Endothelial cell of umbilical vein (primary cell): Measurements from ENCODE around the gene LIN54. TPM values are rescaled to one million over a fixed set of nuclear protein-coding genes. Genes with fewer than 3 reads are reported as not detected.

Experiments used
- BruUV-seq: library from RNA; stranded (reverse); fragments of 400-500 nt; replicated peaks from 2 replicates; lab custom pipeline; 2021; lab: Mats Ljungman, UMichigan
- CTCF ChIA-PET: fragments of 300-600, 350-600 bp; sonication (Branson Sonifier 250); formaldehyde crosslinking; loops from one replicate; lab custom pipeline; 2021; ENCODE audit warnings: antibody characterized with exemption, inconsistent platforms; lab: Charles Lee
- POLR2A ChIA-PET: fragments of 300-600, 350-600 bp; sonication (Branson Sonifier 250); formaldehyde crosslinking; loops from one replicate; lab custom pipeline; 2021; ENCODE audit warnings: antibody characterized with exemption, inconsistent platforms; lab: Charles Lee
- DNase-seq: peaks from one replicate; pipeline ENCODE4 v3.0.0-alpha.2; 2011; ENCODE audit warnings: low read depth, low spot score
- FAIRE-seq: peaks from 2 replicates; lab custom pipeline; 2011; peaks lifted over from hg19 to GRCh38; lab: Jason Lieb, UNC
- H2AFZ ChIP-seq: 2 replicates; pipeline ENCODE4 v1.6.0; 2012; ENCODE audit warnings: low read depth, low read length, control low read depth, inconsistent platforms
- H3K27ac ChIP-seq: 2 replicates; pipeline ENCODE4 v1.5.1; 2011; ENCODE audit warnings: low read depth, mild to moderate bottlenecking, control low read depth, low read length, moderate library complexity; ENCODE audit not compliant: insufficient read depth
- H3K27me3 ChIP-seq, 2 experiments: 2 replicates each; pipeline versions ENCODE4 v1.6.0 to v1.6.1; 2011; ENCODE audit warnings: low read length in 2 of 2, mixed read lengths in 1 of 2; ENCODE audit not compliant: control insufficient read depth in 2 of 2, insufficient read depth in 2 of 2
- H3K36me3 ChIP-seq, 2 experiments: 2 replicates in 1 of 2; 3 replicates in 1 of 2; pipeline ENCODE4 v1.5.1; 2011; ENCODE audit warnings: low read length in 2 of 2, mild to moderate bottlenecking in 1 of 2, moderate library complexity in 1 of 2; ENCODE audit not compliant: control insufficient read depth in 2 of 2, insufficient read depth in 2 of 2; ENCODE audit errors: extremely low read depth in 1 of 2
- H3K4me1 ChIP-seq: 3 replicates; pipeline ENCODE4 v1.5.1; 2011; ENCODE audit warnings: mild to moderate bottlenecking, low read length; ENCODE audit not compliant: control insufficient read depth, insufficient read depth; ENCODE audit errors: extremely low read depth
- H3K4me2 ChIP-seq: 2 replicates; pipeline ENCODE4 v1.6.1; 2011; ENCODE audit warnings: low read length, control low read depth, mixed read lengths; ENCODE audit not compliant: insufficient read depth
- H3K4me3 ChIP-seq, 3 experiments: fragments of 200-600 bp in 1 of 3; sonication (generic), shearing (Covaris generic) in 1 of 3; replicated peaks in 1 of 3; 2 replicates each; pipeline ENCODE4 v1.5.1; 2011 to 2016; ENCODE audit warnings: control low read depth in 3 of 3, low read length in 3 of 3, mild to moderate bottlenecking in 2 of 3, inconsistent platforms in 1 of 3, low read depth in 1 of 3, moderate library complexity in 1 of 3; ENCODE audit not compliant: insufficient read depth in 1 of 3
- H3K79me2 ChIP-seq: 2 replicates; pipeline ENCODE4 v1.6.0; 2012; ENCODE audit warnings: low read length, inconsistent platforms; ENCODE audit not compliant: control insufficient read depth, insufficient read depth
- H3K9ac ChIP-seq: replicated peaks from 2 replicates; pipeline ENCODE3; 2011; ENCODE audit warnings: low read length, control low read depth; ENCODE audit not compliant: insufficient read depth; ENCODE audit errors: extremely low read depth
- H3K9me1 ChIP-seq: replicated peaks from 3 replicates; pipeline ENCODE4 v1.6.0; 2011; ENCODE audit warnings: mild to moderate bottlenecking, low read length; ENCODE audit not compliant: control insufficient read depth, insufficient read depth; ENCODE audit errors: extremely low read depth
- H3K9me3 ChIP-seq: replicated peaks from 2 replicates; pipeline ENCODE4 v1.5.1; 2012; ENCODE audit warnings: low read length, inconsistent platforms; ENCODE audit not compliant: control insufficient read depth, insufficient read depth
- H4K20me1 ChIP-seq: replicated peaks from 2 replicates; pipeline ENCODE3; 2011; ENCODE audit warnings: mild to moderate bottlenecking, low read length; ENCODE audit not compliant: control insufficient read depth, insufficient read depth; ENCODE audit errors: extremely low read depth
- EZH2 ChIP-seq: IDR thresholded peaks from 2 replicates; pipeline ENCODE4 v1.6.1; 2012; ENCODE audit warnings: borderline replicate concordance, low read depth, mild to moderate bottlenecking, moderate library complexity, low read length, inconsistent platforms; ENCODE audit not compliant: severe bottlenecking
- FOS ChIP-seq: IDR thresholded peaks from 2 replicates; pipeline ENCODE4 v1.6.1; 2011; ENCODE audit warnings: mild to moderate bottlenecking, low read length, moderate library complexity, borderline replicate concordance; ENCODE audit not compliant: insufficient read depth
- GATA2 ChIP-seq: IDR thresholded peaks from 2 replicates; pipeline ENCODE4 v1.7.0; 2011; ENCODE audit warnings: low read depth, mild to moderate bottlenecking, moderate library complexity, mixed read lengths, low read length; ENCODE audit not compliant: insufficient read length, insufficient read depth
- JUN ChIP-seq: IDR thresholded peaks from 2 replicates; pipeline ENCODE4 v1.6.1; 2011; ENCODE audit warnings: borderline replicate concordance, low read depth; ENCODE audit not compliant: insufficient read length, insufficient read depth
- MYC ChIP-seq: IDR thresholded peaks from one replicate; pipeline ENCODE4 v1.6.1; 2011; ENCODE audit warnings: mild to moderate bottlenecking, low read depth, low read length
- POLR2A ChIP-seq: IDR thresholded peaks from 2 replicates; pipeline ENCODE4 v1.6.1; 2012; ENCODE audit warnings: low read depth, mild to moderate bottlenecking, control low read depth, low read length
- POLR2AphosphoS5 ChIP-seq: IDR thresholded peaks from 2 replicates; pipeline ENCODE4 v1.6.1; 2012; ENCODE audit warnings: low read depth, mild to moderate bottlenecking, control low read depth, low read length, moderate library complexity; ENCODE audit not compliant: insufficient read depth
- dilution Hi-C: fragments of 300-500 bp; cut with MboI; formaldehyde crosslinking; loops from one replicate; pipeline ENCODE4 v1.15.0; 2019; ENCODE audit warnings: low sequenced_read_pairs; ENCODE audit not compliant: extremely low pct_ligation_motif_present
- intact Hi-C: fragments of 100-400 bp; cut with micrococcal nuclease; formaldehyde crosslinking; loops from one replicate; pipeline ENCODE4 v1.10.0; 2022
- polyA plus RNA-seq, 4 experiments: library from polyadenylated mRNA; depleted of rRNA in 3 of 4; stranded (reverse) in 3 of 4; unstranded in 1 of 4; fragments of >200 nt; gene quantifications; 2 replicates each; pipeline versions ENCODE4 v1.2.1 to v1.2.3, GENCODE V29; 2011 to 2012; ENCODE audit warnings: missing spikeins in 1 of 4
- total RNA-seq: library from RNA; stranded (reverse); gene quantifications from 2 replicates; pipeline ENCODE4 v1.2.3, GENCODE V29; 2021
- TF ChIP-seq, protein P1 (sequence below): IDR thresholded peaks from 2 replicates; pipeline ENCODE4 v1.6.1; 2011; ENCODE audit not compliant: insufficient read depth, insufficient read length
- TF ChIP-seq, protein P2 (sequence below), 2 donors: IDR thresholded peaks; 1 replicate in 1 of 2; 2 replicates in 1 of 2; pipeline ENCODE4 v1.5.1; 2011; ENCODE audit warnings: low read length in 2 of 2, mild to moderate bottlenecking in 2 of 2, moderate library complexity in 2 of 2, control low read depth in 1 of 2, inconsistent platforms in 1 of 2, low read depth in 1 of 2; ENCODE audit not compliant: insufficient read depth in 1 of 2; ENCODE audit errors: extremely low read depth in 1 of 2

LIN54 gene
- total and polyA plus RNA-seq, 2 donors (not counting 3 experiments of a cell fraction or from before 2014, with no cell fraction given) = 6.2 to 15.7 TPM

DNA sequence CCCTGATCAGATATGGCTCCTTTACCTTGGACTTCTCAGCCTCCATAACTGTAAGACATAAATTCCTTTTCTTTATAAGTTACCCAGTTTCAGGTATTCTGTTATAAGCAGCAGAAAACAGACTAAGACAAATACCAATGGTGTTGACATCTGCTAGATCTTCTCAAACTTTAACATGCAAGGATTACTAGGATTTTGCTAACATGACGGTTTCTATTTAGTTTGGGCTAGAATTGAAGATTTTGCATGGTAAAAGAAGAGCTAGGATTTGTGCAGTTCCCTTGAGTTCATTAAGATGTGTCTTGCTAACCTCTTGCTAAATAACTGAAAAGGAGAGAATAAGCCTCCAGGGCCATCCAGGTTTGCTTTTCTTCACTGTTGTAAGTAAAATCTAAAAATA lies 19.1 kb upstream of the LIN54 start:
- H2AFZ ChIP-seq = no peak overlapping the region
- ChIA-PET CTCF (interaction anchor here (0.8 to 1.3 kb wide), 2 partner anchors 15 to 567 kb away, joined by 3 read pairs; no protein-coding TSS in a partner anchor), POLR2A (no interaction called here)
- H3K27ac ChIP-seq = no peak overlapping the region
- TF ChIP-seq GATA2 (no peak), EZH2 (no peak), FOS (no peak), POLR2AphosphoS5 (no peak)
- intact Hi-C loops (loop anchor here (10.0 kb wide), 1 partner anchor 425 kb away; the partner anchor contains the start of genes HELQ and MRPS18C), dilution Hi-C loops (no loop called here)
- DNase-seq = no peak
- BruUV-seq = no TSS peak
- no peak overlapping the region for H3K4me2 ChIP-seq
- no peaks in the 10 kb centered on the region for H3K4me1 ChIP-seq
- FAIRE-seq = no peak
- no peak overlapping the region for H3K9ac ChIP-seq
- H4K20me1 ChIP-seq = no peaks in the 10 kb centered on the region
- H3K9me3 ChIP-seq = peaks cover under 1% of the 10 kb centered on the region
- H3K9me1 ChIP-seq = no peaks in the 10 kb centered on the region
- no peak overlapping the region for H3K4me3 ChIP-seq
- peaks cover 3 to 5% of the 10 kb centered on the region in 2 experiments for H3K27me3 ChIP-seq
- H3K36me3 ChIP-seq = no peaks in the 10 kb centered on the region
- no peaks in the 10 kb centered on the region for H3K79me2 ChIP-seq

DNA sequence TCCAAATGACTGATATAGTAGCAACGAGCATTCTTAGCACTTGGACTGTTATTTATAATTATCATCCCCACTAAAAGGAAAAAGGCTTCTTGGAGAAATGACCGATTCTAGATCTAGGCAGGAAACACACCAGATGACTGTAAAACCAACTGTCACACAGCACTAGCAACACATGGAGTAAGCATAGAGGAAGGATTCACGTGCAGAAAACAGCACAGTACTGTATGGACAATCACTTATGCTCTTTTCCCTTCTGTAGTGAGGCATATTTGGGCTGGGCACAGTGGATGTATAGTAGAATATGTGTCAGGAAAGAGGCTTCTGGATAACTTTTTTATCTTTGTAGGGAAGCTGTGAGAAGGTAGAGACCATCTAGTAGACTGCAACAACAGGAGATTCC lies 18.4 kb upstream of the LIN54 start:
- POLR2A ChIA-PET = no interaction called here

More for the DNA sequence above, 18.4 kb upstream of the LIN54 start:
- CTCF ChIA-PET = no interaction called here
- intact Hi-C loops = no loop called here
- no peak for TF ChIP-seq MYC
- no peak for TF ChIP-seq EZH2
- TF ChIP-seq, protein P1, sequence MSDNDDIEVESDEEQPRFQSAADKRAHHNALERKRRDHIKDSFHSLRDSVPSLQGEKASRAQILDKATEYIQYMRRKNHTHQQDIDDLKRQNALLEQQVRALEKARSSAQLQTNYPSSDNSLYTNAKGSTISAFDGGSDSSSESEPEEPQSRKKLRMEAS = no peak
- no peak for TF ChIP-seq FOS
- no peak for TF ChIP-seq GATA2
- TF ChIP-seq, protein P2, sequence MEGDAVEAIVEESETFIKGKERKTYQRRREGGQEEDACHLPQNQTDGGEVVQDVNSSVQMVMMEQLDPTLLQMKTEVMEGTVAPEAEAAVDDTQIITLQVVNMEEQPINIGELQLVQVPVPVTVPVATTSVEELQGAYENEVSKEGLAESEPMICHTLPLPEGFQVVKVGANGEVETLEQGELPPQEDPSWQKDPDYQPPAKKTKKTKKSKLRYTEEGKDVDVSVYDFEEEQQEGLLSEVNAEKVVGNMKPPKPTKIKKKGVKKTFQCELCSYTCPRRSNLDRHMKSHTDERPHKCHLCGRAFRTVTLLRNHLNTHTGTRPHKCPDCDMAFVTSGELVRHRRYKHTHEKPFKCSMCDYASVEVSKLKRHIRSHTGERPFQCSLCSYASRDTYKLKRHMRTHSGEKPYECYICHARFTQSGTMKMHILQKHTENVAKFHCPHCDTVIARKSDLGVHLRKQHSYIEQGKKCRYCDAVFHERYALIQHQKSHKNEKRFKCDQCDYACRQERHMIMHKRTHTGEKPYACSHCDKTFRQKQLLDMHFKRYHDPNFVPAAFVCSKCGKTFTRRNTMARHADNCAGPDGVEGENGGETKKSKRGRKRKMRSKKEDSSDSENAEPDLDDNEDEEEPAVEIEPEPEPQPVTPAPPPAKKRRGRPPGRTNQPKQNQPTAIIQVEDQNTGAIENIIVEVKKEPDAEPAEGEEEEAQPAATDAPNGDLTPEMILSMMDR (IDR thresholded peaks at IDR 0.05; ENCODE audit: extremely low read depth in 1 of 2, insufficient read depth in 1 of 2, low read depth in 1 of 2, low read length in 2 of 2) = no peak
- TF ChIP-seq POLR2AphosphoS5 = no peak
- no peak for TF ChIP-seq POLR2A
- no peak for TF ChIP-seq JUN
- no peak overlapping the region for H3K9ac ChIP-seq
- no peak overlapping the region for H3K4me3 ChIP-seq
- no peak overlapping the region for H2AFZ ChIP-seq
- H3K79me2 ChIP-seq = no peaks in the 10 kb centered on the region
- H3K9me3 ChIP-seq = peaks cover 2% of the 10 kb centered on the region
- no peaks in the 10 kb centered on the region for H3K9me1 ChIP-seq
- DNase-seq (no peak), FAIRE-seq (no peak)
- no peaks in the 10 kb centered on the region for H4K20me1 ChIP-seq
- H3K27me3 ChIP-seq = peaks cover 3 to 5% of the 10 kb centered on the region in 2 experiments
- dilution Hi-C loops = no loop called here
- no peaks in the 10 kb centered on the region for H3K4me1 ChIP-seq
- no peak overlapping the region for H3K4me2 ChIP-seq
- BruUV-seq = no TSS peak
- H3K36me3 ChIP-seq = no peaks in the 10 kb centered on the region
- H3K27ac ChIP-seq = no peak overlapping the region
